Liver (tissue), 3 donors: ENCODE results near the gene PLA1A.

Experiments
- CTCF ChIP-seq: fragments of 150-350 bp; IDR thresholded peaks from 2 replicates; pipeline ENCODE4 v1.5.1; 2017; ENCODE audit warnings: improper control_type of control experiment, low read depth, low read length; ENCODE audit not compliant: missing input control
- EGR1 ChIP-seq, 2 donors: IDR thresholded peaks; 2 replicates each; pipeline ENCODE4 v1.6.1; 2016 to 2018; ENCODE audit warnings: antibody characterized with exemption in 2 of 2, low read depth in 2 of 2
- FOXA1 ChIP-seq: IDR thresholded peaks from 2 replicates; pipeline ENCODE4 v1.6.1; 2016; ENCODE audit warnings: antibody characterized with exemption
- MAX ChIP-seq: IDR thresholded peaks from 2 replicates; pipeline ENCODE4 v1.6.1; 2016; ENCODE audit warnings: antibody characterized with exemption
- NR2F2 ChIP-seq: IDR thresholded peaks from 2 replicates; pipeline ENCODE4 v1.6.1; 2016; ENCODE audit warnings: antibody characterized with exemption
- RAD21 ChIP-seq, 2 donors: IDR thresholded peaks; 2 replicates each; pipeline ENCODE4 v1.6.1; 2016; ENCODE audit warnings: antibody characterized with exemption in 2 of 2, mild to moderate bottlenecking in 2 of 2
- REST ChIP-seq: IDR thresholded peaks from 2 replicates; pipeline ENCODE4 v1.6.1; 2016; ENCODE audit warnings: antibody characterized with exemption, mild to moderate bottlenecking
- SP1 ChIP-seq: IDR thresholded peaks from 2 replicates; pipeline ENCODE4 v1.6.1; 2018; ENCODE audit warnings: antibody characterized with exemption, mild to moderate bottlenecking
- ZBTB33 ChIP-seq: IDR thresholded peaks from 2 replicates; pipeline ENCODE4 v1.6.1; 2016; ENCODE audit warnings: antibody characterized with exemption
- donor health status: healthy.
- donor health status: healthy.

GRCh38 chr3:119613872-119614271, 16.2 kb downstream of the PLA1A start:
- TF ChIP-seq CTCF (no peak), NR2F2 (no peak), MAX (no peak), EGR1 (IDR thresholded peaks at IDR 0.05; ENCODE audit: low read depth in 2 of 2) (no peak), SP1 (no peak), RAD21 (IDR thresholded peaks at IDR 0.05) (no peak), FOXA1 (no peak), ZBTB33 (no peak), REST (no peak)
